WTC11 (cell line): Measurements from ENCODE around the gene FOXC2. TPM values are rescaled to one million over a fixed set of nuclear protein-coding genes. Genes with fewer than 3 reads are reported as not detected.

ENCODE experiments used
- ATAC-seq: fragments of 200-7000 bp; cut with Tn5 transposase; 2 replicates; pipeline ENCODE4 v1.10.0; 2021; ENCODE audit warnings: mild to moderate bottlenecking, moderate library complexity
- CTCF ChIA-PET: fragments of 300-600 bp; sonication (Branson Sonifier 250); formaldehyde crosslinking; loops from one replicate; lab custom pipeline; 2021; ENCODE audit warnings: antibody characterized with exemption; lab: Charles Lee
- POLR2A ChIA-PET: fragments of 350-600 bp; sonication (Branson Sonifier 250); formaldehyde crosslinking; loops from one replicate; lab custom pipeline; 2021; ENCODE audit warnings: antibody characterized with exemption; lab: Charles Lee
- DNase-seq: peaks from one replicate; pipeline ENCODE4 v3.0.0; 2021; ENCODE audit warnings: low spot score
- H3K27ac Mint-ChIP-seq: 2 replicates; pipeline ENCODE4 v1.8.0; 2021; ENCODE audit warnings: mixed read lengths
- H3K27me3 Mint-ChIP-seq: 2 replicates; pipeline ENCODE4 v1.8.0; 2021; ENCODE audit warnings: low read depth, mild to moderate bottlenecking, moderate library complexity, mixed read lengths
- H3K36me3 Mint-ChIP-seq: 2 replicates; pipeline ENCODE4 v1.8.0; 2021; ENCODE audit warnings: mixed read lengths
- H3K4me1 Mint-ChIP-seq: 2 replicates; pipeline ENCODE4 v1.8.0; 2022; ENCODE audit warnings: mixed read lengths
- H3K4me3 Mint-ChIP-seq: 2 replicates; pipeline ENCODE4 v1.8.0; 2021; ENCODE audit warnings: mild to moderate bottlenecking, moderate library complexity, mixed read lengths
- H3K9me3 Mint-ChIP-seq: 2 replicates; pipeline ENCODE4 v1.8.0; 2021; ENCODE audit warnings: mixed read lengths
- ATF1 ChIP-seq: sonication (generic); formaldehyde crosslinking; IDR thresholded peaks from 2 replicates; pipeline ENCODE4 v1.8.1; 2023; ENCODE audit warnings: mild to moderate bottlenecking, moderate library complexity, missing genetic modification reagents
- FOXP1 ChIP-seq: sonication (generic); formaldehyde crosslinking; IDR thresholded peaks from 2 replicates; pipeline ENCODE4 v1.8.0; 2022; ENCODE audit warnings: missing genetic modification reagents, mild to moderate bottlenecking, moderate library complexity, borderline replicate concordance
- GRHL2 ChIP-seq: fragments of 250-450 bp; sonication (Bioruptor Pico); IDR thresholded peaks from 2 replicates; pipeline ENCODE4 v1.8.0; 2022; ENCODE audit warnings: mild to moderate bottlenecking, moderate library complexity; ENCODE audit not compliant: insufficient replicate concordance, severe bottlenecking
- JAZF1 ChIP-seq: fragments of 250-450 bp; sonication (Bioruptor Pico); IDR thresholded peaks from 2 replicates; pipeline ENCODE4 v1.9.0; 2021; ENCODE audit warnings: moderate library complexity, mild to moderate bottlenecking, inconsistent platforms
- NFYB ChIP-seq: sonication (generic); formaldehyde crosslinking; conservative IDR thresholded peaks from 2 replicates; pipeline ENCODE4 v1.8.0; 2022; ENCODE audit warnings: low read depth, missing genetic modification reagents
- OVOL2 ChIP-seq: fragments of 250-450 bp; sonication (Bioruptor Pico); IDR thresholded peaks from 2 replicates; pipeline ENCODE4 v1.9.0; 2021; ENCODE audit warnings: mild to moderate bottlenecking, borderline replicate concordance
- PRRX2 ChIP-seq: fragments of 250-450 bp; sonication (Bioruptor Pico); IDR thresholded peaks from 2 replicates; pipeline ENCODE4 v1.8.0; 2021; ENCODE audit warnings: mild to moderate bottlenecking
- RORB ChIP-seq: fragments of 250-450 bp; sonication (Bioruptor Pico); IDR thresholded peaks from 2 replicates; pipeline ENCODE4 v1.9.0; 2021; ENCODE audit warnings: mild to moderate bottlenecking
- SP1 ChIP-seq: sonication (generic); formaldehyde crosslinking; conservative IDR thresholded peaks from 2 replicates; pipeline ENCODE4 v1.8.1; 2022; ENCODE audit warnings: missing genetic modification reagents
- TCF7 ChIP-seq: sonication (generic); formaldehyde crosslinking; IDR thresholded peaks from 2 replicates; pipeline ENCODE4 v1.8.0; 2022; ENCODE audit warnings: mild to moderate bottlenecking, low read depth, missing genetic modification reagents, moderate library complexity
- TP53 ChIP-seq: sonication (generic); formaldehyde crosslinking; IDR thresholded peaks from 2 replicates; pipeline ENCODE4 v1.8.1; 2023; ENCODE audit warnings: mild to moderate bottlenecking, missing genetic modification reagents
- ZNF232 ChIP-seq: sonication (generic); formaldehyde crosslinking; IDR thresholded peaks from 2 replicates; pipeline ENCODE4 v1.8.0; 2022; ENCODE audit warnings: mild to moderate bottlenecking, missing genetic modification reagents
- total RNA-seq: library from RNA; stranded (reverse); gene quantifications from 3 replicates; pipeline ENCODE4 v1.2.3, GENCODE V29; 2021
- TF ChIP-seq, protein P1 (sequence below): fragments of 250-450 bp; sonication (Bioruptor Pico); IDR thresholded peaks from 2 replicates; pipeline ENCODE4 v1.8.0; 2021; ENCODE audit warnings: mild to moderate bottlenecking
- TF ChIP-seq, protein P2 (sequence below): sonication (generic); formaldehyde crosslinking; IDR thresholded peaks from 2 replicates; pipeline ENCODE4 v1.8.1; 2023; ENCODE audit warnings: mild to moderate bottlenecking, missing genetic modification reagents, moderate library complexity
- TF ChIP-seq, protein P3 (sequence below): sonication (generic); formaldehyde crosslinking; IDR thresholded peaks from 2 replicates; pipeline ENCODE4 v1.8.0; 2023; ENCODE audit warnings: missing genetic modification reagents
- TF ChIP-seq, protein P4 (sequence below): sonication (generic); formaldehyde crosslinking; IDR thresholded peaks from 2 replicates; pipeline ENCODE4 v1.8.1; 2023; ENCODE audit warnings: mild to moderate bottlenecking, moderate library complexity, missing genetic modification reagents
- TF ChIP-seq, protein P5 (sequence below): sonication (generic); formaldehyde crosslinking; IDR thresholded peaks from 2 replicates; pipeline ENCODE4 v1.8.1; 2023; ENCODE audit warnings: mild to moderate bottlenecking, missing genetic modification reagents, moderate library complexity
- TF ChIP-seq, protein P6 (sequence below): sonication (generic); formaldehyde crosslinking; IDR thresholded peaks from 2 replicates; pipeline ENCODE4 v1.8.0; 2022; ENCODE audit warnings: mild to moderate bottlenecking, missing genetic modification reagents
- TF ChIP-seq, protein P7 (sequence below): sonication (generic); formaldehyde crosslinking; IDR thresholded peaks from 2 replicates; pipeline ENCODE4 v1.8.1; 2022; ENCODE audit warnings: missing genetic modification reagents, borderline replicate concordance
- TF ChIP-seq, protein P8 (sequence below): sonication (generic); formaldehyde crosslinking; IDR thresholded peaks from 2 replicates; pipeline ENCODE4 v1.8.0; 2022; ENCODE audit warnings: mild to moderate bottlenecking, missing genetic modification reagents

FOXC2 gene
- total RNA-seq, 1 experiment from 2014 or later: 0.28 TPM

DNA sequence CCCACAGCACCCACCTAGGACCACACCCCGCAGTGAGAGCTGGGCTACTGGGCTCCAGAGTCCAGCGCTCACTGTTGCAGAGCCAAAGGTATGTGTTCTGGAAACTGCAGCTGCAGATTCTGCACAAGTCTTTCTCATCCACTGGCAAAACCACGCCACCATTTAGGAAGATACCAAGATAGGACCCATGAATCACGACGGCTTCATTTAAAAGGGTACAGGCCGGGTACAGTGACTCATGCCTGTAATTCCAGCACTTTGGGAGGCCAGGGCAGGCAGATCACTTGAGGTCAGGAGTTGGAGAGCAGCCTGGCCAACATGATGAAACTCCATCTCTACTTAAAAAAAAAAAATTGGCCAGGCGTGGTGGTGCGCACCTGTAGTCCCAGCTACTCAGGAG is 37.5 kb upstream of the FOXC2 start:
- ATAC-seq: no peak
- POLR2A ChIA-PET: no interaction called here

More for the DNA sequence above, 37.5 kb upstream of the FOXC2 start:
- Mint-ChIP-seq H3K27ac (no peak overlapping the region), H3K36me3 (peaks cover 2% of the 10 kb centered on the region; the same call in 1 of the 2 replicates), H3K4me3 (no peak overlapping the region), H3K4me1 (no peaks in the 10 kb centered on the region), H3K27me3 (no peaks in the 10 kb centered on the region; the same call in 1 of the 2 replicates), H3K9me3 (peaks cover 13% of the 10 kb centered on the region; the same call in 1 of the 2 replicates)
- TF ChIP-seq RORB (CRISPR knock-in tag) (no peak), GRHL2 (CRISPR knock-in tag) (no peak), PRRX2 (CRISPR knock-in tag) (no peak), JAZF1 (CRISPR knock-in tag) (no peak), OVOL2 (CRISPR knock-in tag) (no peak), FOXP1 (CRISPR knock-in tag) (no peak), TP53 (CRISPR knock-in tag) (no peak), ATF1 (no peak), NFYB (CRISPR knock-in tag) (no peak), TCF7 (CRISPR knock-in tag) (no peak), SP1 (CRISPR knock-in tag) (no peak), ZNF232 (CRISPR knock-in tag) (no peak)
- TF ChIP-seq, protein P1, sequence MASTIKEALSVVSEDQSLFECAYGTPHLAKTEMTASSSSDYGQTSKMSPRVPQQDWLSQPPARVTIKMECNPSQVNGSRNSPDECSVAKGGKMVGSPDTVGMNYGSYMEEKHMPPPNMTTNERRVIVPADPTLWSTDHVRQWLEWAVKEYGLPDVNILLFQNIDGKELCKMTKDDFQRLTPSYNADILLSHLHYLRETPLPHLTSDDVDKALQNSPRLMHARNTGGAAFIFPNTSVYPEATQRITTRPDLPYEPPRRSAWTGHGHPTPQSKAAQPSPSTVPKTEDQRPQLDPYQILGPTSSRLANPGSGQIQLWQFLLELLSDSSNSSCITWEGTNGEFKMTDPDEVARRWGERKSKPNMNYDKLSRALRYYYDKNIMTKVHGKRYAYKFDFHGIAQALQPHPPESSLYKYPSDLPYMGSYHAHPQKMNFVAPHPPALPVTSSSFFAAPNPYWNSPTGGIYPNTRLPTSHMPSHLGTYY (CRISPR knock-in tag): no peak
- TF ChIP-seq, protein P2, sequence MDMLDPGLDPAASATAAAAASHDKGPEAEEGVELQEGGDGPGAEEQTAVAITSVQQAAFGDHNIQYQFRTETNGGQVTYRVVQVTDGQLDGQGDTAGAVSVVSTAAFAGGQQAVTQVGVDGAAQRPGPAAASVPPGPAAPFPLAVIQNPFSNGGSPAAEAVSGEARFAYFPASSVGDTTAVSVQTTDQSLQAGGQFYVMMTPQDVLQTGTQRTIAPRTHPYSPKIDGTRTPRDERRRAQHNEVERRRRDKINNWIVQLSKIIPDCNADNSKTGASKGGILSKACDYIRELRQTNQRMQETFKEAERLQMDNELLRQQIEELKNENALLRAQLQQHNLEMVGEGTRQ (CRISPR knock-in tag): no peak
- TF ChIP-seq, protein P3, sequence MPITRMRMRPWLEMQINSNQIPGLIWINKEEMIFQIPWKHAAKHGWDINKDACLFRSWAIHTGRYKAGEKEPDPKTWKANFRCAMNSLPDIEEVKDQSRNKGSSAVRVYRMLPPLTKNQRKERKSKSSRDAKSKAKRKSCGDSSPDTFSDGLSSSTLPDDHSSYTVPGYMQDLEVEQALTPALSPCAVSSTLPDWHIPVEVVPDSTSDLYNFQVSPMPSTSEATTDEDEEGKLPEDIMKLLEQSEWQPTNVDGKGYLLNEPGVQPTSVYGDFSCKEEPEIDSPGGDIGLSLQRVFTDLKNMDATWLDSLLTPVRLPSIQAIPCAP (CRISPR knock-in tag): no peak
- TF ChIP-seq, protein P4, sequence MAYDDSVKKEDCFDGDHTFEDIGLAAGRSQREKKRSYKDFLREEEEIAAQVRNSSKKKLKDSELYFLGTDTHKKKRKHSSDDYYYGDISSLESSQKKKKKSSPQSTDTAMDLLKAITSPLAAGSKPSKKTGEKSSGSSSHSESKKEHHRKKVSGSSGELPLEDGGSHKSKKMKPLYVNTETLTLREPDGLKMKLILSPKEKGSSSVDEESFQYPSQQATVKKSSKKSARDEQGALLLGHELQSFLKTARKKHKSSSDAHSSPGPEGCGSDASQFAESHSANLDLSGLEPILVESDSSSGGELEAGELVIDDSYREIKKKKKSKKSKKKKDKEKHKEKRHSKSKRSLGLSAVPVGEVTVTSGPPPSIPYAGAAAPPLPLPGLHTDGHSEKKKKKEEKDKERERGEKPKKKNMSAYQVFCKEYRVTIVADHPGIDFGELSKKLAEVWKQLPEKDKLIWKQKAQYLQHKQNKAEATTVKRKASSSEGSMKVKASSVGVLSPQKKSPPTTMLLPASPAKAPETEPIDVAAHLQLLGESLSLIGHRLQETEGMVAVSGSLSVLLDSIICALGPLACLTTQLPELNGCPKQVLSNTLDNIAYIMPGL (CRISPR knock-in tag): no peak
- TF ChIP-seq, protein P5, sequence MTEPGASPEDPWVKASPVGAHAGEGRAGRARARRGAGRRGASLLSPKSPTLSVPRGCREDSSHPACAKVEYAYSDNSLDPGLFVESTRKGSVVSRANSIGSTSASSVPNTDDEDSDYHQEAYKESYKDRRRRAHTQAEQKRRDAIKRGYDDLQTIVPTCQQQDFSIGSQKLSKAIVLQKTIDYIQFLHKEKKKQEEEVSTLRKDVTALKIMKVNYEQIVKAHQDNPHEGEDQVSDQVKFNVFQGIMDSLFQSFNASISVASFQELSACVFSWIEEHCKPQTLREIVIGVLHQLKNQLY: no peak
- TF ChIP-seq, protein P6, sequence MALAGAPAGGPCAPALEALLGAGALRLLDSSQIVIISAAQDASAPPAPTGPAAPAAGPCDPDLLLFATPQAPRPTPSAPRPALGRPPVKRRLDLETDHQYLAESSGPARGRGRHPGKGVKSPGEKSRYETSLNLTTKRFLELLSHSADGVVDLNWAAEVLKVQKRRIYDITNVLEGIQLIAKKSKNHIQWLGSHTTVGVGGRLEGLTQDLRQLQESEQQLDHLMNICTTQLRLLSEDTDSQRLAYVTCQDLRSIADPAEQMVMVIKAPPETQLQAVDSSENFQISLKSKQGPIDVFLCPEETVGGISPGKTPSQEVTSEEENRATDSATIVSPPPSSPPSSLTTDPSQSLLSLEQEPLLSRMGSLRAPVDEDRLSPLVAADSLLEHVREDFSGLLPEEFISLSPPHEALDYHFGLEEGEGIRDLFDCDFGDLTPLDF: no peak
- TF ChIP-seq, protein P7, sequence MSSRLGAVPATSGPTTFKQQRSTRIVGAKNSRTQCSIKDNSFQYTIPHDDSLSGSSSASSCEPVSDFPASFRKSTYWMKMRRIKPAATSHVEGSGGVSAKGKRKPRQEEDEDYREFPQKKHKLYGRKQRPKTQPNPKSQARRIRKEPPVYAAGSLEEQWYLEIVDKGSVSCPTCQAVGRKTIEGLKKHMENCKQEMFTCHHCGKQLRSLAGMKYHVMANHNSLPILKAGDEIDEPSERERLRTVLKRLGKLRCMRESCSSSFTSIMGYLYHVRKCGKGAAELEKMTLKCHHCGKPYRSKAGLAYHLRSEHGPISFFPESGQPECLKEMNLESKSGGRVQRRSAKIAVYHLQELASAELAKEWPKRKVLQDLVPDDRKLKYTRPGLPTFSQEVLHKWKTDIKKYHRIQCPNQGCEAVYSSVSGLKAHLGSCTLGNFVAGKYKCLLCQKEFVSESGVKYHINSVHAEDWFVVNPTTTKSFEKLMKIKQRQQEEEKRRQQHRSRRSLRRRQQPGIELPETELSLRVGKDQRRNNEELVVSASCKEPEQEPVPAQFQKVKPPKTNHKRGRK (CRISPR knock-in tag): no peak
- TF ChIP-seq, protein P8, sequence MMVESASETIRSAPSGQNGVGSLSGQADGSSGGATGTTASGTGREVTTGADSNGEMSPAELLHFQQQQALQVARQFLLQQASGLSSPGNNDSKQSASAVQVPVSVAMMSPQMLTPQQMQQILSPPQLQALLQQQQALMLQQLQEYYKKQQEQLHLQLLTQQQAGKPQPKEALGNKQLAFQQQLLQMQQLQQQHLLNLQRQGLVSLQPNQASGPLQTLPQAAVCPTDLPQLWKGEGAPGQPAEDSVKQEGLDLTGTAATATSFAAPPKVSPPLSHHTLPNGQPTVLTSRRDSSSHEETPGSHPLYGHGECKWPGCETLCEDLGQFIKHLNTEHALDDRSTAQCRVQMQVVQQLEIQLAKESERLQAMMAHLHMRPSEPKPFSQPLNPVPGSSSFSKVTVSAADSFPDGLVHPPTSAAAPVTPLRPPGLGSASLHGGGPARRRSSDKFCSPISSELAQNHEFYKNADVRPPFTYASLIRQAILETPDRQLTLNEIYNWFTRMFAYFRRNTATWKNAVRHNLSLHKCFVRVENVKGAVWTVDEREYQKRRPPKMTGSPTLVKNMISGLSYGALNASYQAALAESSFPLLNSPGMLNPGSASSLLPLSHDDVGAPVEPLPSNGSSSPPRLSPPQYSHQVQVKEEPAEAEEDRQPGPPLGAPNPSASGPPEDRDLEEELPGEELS: no peak
- no peak for DNase-seq
- CTCF ChIA-PET: interaction anchor here (0.7 to 1.7 kb wide), 5 partner anchors 11 to 534 kb away, joined by 3 to 5 read pairs (median 3); partner anchors contain the start of gene FOXF1
